GM19395 (cell line): ENCODE measurements around the gene RIC8B.

Experiments
- ATAC-seq: cut with Tn5 transposase; IDR thresholded peaks from one replicate; pipeline ENCODE4 v1.9.1; 2021; ENCODE audit warnings: mild to moderate bottlenecking, moderate library complexity; ENCODE audit not compliant: unreplicated experiment

The RIC8B gene

GRCh38 chr12:106926657-106927056 is 152.2 kb downstream of the RIC8B start:
- no peak for ATAC-seq

- no peak for ATAC-seq
Measured at GRCh38 chr12:106934277-106934676, 159.8 kb downstream of the RIC8B start.
